Inflammatory macrophage treated with lipopolysaccharide for 1 hour (primary cell): ENCODE data around the gene SPTB.

Experiments
- DNase-seq, 2 donors: peaks; one replicate each; pipeline ENCODE4 v3.0.0-alpha.2; 2020 to 2022

SPTB gene

GRCh38 chr14:64848239-64848638, 31.5 kb downstream of the SPTB start:
- DNase-seq, result no peak

- no peak for DNase-seq
These were observed 33.4 kb downstream of the SPTB start for GRCh38 chr14:64846319-64846718.

- DNase-seq, result no peak
These were observed 33.8 kb downstream of the SPTB start for GRCh38 chr14:64845878-64846277.

- DNase-seq, result no peak
These were observed 34.7 kb downstream of the SPTB start for GRCh38 chr14:64844969-64845536.

DNA sequence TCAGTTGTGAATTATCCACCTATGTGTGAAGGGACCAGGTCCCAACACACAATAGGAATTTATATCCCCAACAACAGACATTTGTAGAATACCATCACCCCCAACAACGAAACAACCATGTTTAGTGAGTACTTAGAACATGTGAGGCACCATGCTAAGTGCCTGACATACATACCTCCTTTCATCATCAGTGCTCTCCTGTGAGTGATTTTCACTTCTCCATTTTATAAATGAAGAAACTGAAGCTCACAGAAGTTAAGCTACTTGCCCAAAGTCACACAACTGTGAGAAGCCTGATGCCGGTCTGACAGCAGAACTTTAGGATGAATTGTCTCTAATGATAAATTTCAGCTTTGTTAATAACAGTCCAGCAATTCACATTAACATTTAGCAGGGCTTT, 35.4 kb downstream of the SPTB start:
- DNase-seq, result peak; percentile 17 to 20

GRCh38 chr14:64843548-64843947, 36.2 kb downstream of the SPTB start:
- DNase-seq, result no peak

DNA sequence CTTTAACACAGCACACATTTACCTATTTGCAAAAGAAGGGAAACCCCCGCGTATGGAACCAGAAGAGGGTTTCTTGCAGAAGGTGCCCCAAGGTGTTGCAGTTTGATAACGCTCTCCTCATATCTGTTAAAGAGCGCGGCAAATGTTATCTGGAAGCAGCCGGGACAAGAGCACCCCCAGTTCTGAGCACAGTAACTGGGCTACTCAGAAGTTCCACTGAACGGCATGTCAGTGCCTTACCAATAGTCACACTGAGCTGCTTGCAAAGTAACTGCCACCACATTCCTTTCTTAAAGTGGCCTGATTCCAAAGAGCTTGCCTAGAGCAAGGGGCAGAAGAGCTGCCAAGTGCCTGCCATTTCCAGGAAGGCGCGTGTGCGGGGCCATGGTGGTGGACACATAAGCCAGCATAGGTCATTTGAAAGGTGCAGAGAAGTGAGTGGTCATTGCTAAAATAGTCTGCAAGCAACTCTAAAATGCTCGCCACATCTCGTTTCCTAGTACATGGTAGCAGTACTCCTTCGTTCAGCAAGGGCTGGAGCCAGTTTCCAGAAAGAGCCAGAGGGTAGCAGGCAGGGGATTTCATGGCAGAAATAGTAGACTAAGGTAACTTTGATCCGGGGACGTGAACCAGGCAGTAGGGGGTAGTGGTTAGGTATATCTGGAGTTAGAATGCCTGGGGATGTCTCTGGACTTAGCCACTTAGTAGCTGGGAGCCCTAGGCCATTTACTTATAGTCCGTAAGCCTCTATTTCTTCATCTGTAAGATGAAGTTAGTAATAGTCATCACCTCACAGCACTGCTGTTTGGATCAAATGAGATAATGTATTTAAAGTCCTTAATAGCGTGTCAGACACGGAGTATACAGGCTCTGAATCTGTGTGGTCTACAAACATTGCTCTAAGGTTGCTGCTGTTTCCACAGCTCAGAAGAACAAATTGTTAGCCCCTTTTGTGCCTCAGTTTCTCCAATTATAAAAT, 37.6 kb downstream of the SPTB start:
- DNase-seq, result no peak

- no peak for DNase-seq
These were observed 38.5 kb downstream of the SPTB start for GRCh38 chr14:64841121-64841651.

DNA sequence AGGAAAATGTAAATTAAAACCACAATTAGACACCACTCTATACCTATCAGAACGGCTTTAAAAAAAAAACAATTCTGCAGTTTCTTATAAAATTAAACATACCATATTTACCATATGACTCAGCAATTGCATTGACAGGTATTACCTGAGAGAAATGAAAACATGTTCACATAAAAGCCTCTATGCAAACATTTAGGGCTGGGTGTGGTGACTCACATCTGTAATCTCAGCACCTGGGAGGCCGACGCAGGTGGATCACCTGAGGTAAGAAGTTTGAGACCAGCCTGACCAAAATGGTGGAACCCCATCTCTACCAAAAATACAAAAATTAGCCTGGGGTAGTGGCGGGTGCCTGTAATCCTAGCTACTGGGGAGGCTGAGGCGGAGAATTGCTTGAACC, 41.1 kb downstream of the SPTB start:
- no peak for DNase-seq

GRCh38 chr14:64835431-64835830, 44.3 kb downstream of the SPTB start:
- DNase-seq, result no peak

- no peak for DNase-seq
These were observed 44.7 kb downstream of the SPTB start for GRCh38 chr14:64834965-64835364.

DNA sequence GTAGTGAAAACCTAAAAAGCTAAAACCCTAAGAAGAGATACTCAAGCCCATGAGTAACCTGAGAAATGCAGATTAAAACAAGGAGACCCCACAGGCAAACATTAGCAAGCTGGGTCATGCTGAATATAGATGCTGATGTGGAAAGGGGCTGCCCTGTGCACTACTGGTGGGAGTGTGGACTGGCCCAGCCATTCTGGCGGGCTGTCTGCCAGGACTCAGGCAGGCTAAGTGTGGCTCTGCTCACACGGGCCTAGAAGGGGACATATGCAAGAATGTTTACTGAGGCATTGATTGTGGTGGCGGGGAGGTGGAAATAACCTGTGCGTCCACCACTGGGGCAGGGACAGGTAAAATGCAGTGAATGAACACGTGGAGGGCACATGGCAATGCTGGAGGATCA, 48.3 kb downstream of the SPTB start:
- no peak for DNase-seq

DNA sequence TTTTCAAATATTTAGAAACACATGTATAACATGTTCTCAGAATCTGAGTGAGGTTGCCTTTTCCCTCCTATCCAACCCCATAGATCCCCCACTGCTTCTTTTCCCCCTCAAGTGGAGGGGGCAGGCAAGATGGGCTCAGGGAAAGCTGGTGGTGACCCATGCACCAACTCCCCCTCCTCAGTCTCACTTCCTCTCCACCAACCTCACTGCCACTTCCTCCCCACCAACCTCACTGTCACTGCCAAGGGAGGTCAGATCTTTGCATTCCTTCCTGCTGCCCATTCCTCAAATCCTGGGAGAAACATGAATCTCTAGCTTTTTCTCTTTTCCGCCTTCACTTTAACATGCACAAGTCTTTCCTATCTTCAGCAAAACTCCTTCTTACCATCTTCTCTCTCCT, 48.7 kb downstream of the SPTB start:
- DNase-seq, result no peak

DNA sequence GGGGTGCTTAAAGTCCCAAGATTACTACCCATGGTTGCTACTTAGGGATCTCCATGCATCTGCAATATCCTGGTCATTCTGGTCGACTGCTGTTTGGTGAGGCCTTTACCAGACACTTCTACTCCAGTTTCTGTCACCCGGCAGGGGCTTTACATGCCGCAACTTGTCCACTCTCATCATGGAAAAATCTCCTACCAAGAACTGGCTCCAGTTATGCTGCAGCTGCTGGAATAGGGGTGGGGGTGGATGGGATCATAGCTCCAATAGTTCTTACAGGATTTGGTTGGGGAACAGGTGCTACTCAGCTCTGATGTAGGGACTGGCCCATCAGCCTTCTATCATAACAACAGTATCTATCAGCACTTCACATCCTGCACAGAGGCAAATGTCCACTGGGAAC, 51.6 kb downstream of the SPTB start:
- no peak for DNase-seq

DNA sequence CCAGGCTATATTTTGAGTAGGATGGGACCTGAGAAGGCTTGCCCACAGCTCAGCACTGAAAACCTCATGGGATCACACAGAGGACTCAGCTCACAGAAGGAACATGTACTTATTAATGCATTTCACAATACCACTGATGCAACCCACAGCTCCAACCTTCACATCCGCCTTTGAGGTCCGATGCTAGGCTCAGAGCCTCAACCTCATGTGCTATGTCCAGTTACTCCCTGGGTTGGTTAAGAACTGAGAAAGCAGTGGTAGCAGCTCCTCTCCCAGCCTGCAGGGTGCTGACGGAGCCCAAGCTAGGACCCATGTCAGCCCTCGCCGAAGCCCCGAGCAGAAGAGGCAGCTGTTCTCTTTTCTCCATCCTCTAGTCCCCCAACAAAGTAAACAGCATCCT, 52.9 kb downstream of the SPTB start:
- DNase-seq, result peak; percentile 83

DNA sequence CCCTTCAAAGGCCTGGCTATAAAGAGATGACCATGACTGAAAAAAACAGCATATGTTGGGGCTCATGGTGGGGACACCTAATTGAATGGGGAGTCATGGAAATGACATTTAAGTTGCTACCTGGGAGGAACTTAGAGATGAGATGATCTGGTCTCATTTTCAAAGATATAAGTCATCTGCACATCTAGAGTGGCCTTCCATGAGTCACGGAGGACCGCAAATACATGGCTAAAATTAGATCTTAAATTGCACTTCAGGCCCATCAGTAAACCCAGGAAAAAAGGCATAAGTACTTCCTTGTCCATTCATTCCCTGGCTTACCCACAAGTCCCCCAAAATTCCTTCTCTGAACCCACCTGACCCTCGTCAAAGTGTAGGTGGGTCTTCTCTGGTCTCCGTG, 53.4 kb downstream of the SPTB start:
- no peak for DNase-seq

GRCh38 chr14:64825509-64825908, 54.2 kb downstream of the SPTB start:
- no peak for DNase-seq

DNA sequence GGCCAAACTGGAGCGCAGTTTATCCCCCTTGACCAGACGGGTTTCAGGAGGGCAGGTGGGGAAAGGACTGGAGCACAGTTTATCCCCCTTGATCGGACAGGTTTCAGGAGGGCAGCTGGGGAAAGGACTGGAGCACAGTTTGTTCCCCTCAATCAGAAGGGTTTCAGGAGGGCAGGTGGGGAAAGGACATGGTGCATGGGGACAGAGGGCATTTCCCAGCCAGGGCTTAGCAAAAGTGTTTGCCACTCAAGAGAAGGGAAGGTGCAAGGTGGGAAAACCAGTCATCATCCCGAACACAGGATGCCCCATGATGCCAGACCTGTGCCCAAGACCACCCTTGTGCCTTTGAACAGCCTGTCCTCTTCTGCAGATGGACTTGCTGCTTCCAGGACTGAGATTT, 54.7 kb downstream of the SPTB start:
- DNase-seq, result no peak

GRCh38 chr14:64824471-64824870, 55.2 kb downstream of the SPTB start:
- DNase-seq, result no peak

DNA sequence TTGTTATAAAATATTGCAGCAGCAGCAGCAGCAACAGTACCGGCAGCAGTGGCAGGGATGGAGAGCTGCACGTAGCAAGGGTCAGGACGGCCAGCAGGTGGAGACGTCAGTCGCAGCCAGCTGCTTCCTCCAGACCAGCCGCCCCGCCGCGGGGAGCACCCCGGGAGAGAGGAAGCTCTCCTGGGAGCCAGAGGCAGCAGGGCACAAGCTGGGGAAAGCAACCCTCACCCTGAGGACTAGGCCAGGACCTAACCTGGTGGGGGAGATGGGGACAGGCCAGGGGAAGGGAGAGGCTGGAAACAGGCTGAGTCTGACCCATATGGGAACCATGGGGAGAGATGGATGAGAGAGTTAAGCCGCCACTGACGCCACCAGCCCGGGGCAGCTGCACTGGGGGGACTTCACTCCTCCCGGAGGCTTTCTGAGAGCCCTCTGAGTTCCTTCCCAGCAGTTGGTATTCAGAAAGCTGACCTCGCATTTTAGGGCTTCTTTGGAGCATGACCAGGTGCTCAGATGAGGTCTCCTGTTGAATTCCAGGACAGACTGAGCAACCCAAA, 56.3 kb downstream of the SPTB start:
- DNase-seq, result peak; percentile 59 to 74

DNA sequence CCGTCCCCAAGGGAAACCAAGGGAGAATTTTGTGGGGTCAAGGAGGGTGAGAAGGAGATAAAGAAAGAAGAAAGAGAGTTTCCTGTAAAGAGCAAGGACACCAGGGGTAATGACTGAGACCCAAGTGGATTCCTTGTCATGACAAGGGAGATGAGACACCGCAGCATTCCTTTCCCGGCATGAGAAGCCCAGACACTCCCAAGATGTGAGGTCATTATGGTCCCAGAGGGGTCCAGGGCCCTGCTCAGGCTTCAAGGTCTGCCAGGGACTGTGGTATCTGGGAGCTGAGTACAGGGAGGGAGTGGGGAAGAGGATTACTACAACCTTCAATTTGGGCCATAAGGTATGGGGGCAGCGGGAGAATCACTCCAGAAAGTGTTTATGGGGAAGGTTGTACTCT, 58.1 kb downstream of the SPTB start:
- DNase-seq, result no peak

DNA sequence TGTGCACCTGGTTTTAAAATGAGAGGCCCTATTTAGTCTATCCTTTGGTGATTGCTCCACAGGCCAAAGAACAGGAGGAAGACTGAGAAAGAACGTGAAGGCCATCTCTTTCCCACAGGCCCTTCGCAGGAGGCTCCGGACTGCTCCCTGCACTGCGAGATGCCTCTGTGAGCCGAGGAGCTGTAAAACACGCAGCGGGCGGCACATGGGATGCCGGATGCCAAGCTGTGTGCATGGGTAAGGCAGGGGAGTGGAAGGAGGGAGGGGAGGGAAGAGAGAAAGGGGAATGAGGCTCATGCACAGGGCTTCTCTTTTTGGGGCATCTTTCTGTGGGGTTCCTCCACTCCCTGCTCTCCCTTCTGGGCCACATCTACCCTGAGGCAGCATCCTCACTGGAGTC, 61.6 kb downstream of the SPTB start:
- DNase-seq, result no peak

DNA sequence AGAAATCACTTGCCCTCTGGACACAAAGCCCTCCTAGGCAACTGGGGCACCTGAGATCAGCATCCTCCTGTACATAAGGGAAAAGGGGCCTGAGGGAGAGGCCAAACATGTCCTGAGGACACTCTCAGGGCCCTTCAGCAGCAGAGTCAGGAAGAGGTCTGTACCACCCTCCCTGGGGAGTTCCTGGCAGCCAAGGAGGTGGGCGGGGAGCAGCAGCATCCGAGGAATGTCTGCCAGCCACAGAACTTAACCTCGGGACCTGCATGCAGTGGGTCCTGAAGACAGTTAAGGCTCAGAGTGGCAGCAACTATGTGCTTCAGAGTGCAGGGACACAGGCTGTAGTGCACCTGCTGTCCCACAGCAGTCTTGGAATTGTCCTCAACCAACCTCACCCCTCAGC, 62.1 kb downstream of the SPTB start:
- no peak for DNase-seq

GRCh38 chr14:64816221-64816783, 63.4 kb downstream of the SPTB start:
- no peak for DNase-seq
